Heart right ventricle (tissue), 16 donors: ENCODE data around the gene CAPN15. TPM values are rescaled to one million over a fixed set of nuclear protein-coding genes. Genes with fewer than 3 reads are reported as not detected.

Experiments
- ATAC-seq, 8 donors: fragments of 200-7000 bp; cut with Tn5 transposase; one replicate each; pipeline ENCODE4 v1.9.1; 2020; ENCODE audit warnings: mild to moderate bottlenecking in 8 of 8, moderate library complexity in 8 of 8, moderate number of reproducible peaks in 1 of 8
- DNase-seq, 2 donors: peaks; one replicate each; pipeline ENCODE4 v3.0.0-alpha.2; 2020
- H3K27ac ChIP-seq, 10 donors: fragments of 200-600 bp; sonication (generic) in 2 of 10; one replicate each; pipeline versions ENCODE4 v1.5.0 to v1.8.0; 2020 to 2022; ENCODE audit warnings: mild to moderate bottlenecking in 3 of 10
- H3K27me3 ChIP-seq, 7 donors: fragments of 200-600 bp; one replicate each; pipeline ENCODE4 v1.8.0; 2021 to 2022; ENCODE audit warnings: mild to moderate bottlenecking in 2 of 7
- H3K36me3 ChIP-seq, 9 donors: fragments of 200-600 bp; sonication (generic) in 1 of 9; one replicate each; pipeline versions ENCODE4 v1.5.0 to v1.8.0; 2020 to 2022; ENCODE audit warnings: mild to moderate bottlenecking in 2 of 9
- H3K4me1 ChIP-seq, 9 donors: fragments of 200-600 bp; sonication (generic) in 1 of 9; one replicate each; pipeline versions ENCODE4 v1.5.0 to v1.8.0; 2020 to 2022; ENCODE audit warnings: mild to moderate bottlenecking in 4 of 9
- H3K4me3 ChIP-seq, 10 donors: fragments of 200-600 bp; sonication (generic) in 2 of 10; one replicate each; pipeline versions ENCODE4 v1.5.0 to v1.8.0; 2020 to 2022; ENCODE audit warnings: mild to moderate bottlenecking in 7 of 10, moderate library complexity in 2 of 10
- H3K9me3 ChIP-seq, 11 donors: fragments of 200-600 bp in 10 of 11; sonication (generic) in 2 of 11; one replicate each; pipeline versions ENCODE4 v1.5.0 to v1.8.0; 2013 to 2022; ENCODE audit warnings: mild to moderate bottlenecking in 2 of 11, control low read depth in 1 of 11, moderate library complexity in 1 of 11
- CTCF ChIP-seq, 9 donors: fragments of 200-600 bp; sonication (generic) in 2 of 9; IDR thresholded peaks; one replicate each; pipeline versions ENCODE4 v1.5.0 to v1.8.0; 2021 to 2022; ENCODE audit warnings: antibody characterized with exemption in 9 of 9, mild to moderate bottlenecking in 5 of 9, moderate library complexity in 1 of 9
- WGBS, 2 donors: extraction: QIAGEN DNeasy Blood & Tissue Kit; methylation state at CpG; one replicate each; pipeline ENCODE4 v1.1.7; 2013; ENCODE audit warnings: inconsistent platforms in 1 of 2; 5-methylcytosine and 5-hydroxymethylcytosine counted together
- intact Hi-C, 10 donors: fragments of 100-400 bp; cut with DNase I; formaldehyde crosslinking; loops; one replicate each; pipeline versions ENCODE4 v1.11.1 to v1.14.2; 2022
- polyA plus RNA-seq, 2 donors: library from polyadenylated mRNA; stranded (reverse); fragments of 200-250 nt; gene quantifications; one replicate each; pipeline ENCODE4 v1.2.3, GENCODE V29; 2013
- total RNA-seq, 10 donors: library from RNA; stranded (reverse); fragmentation: NEBNext Ultra II Directional in 3 of 10; extraction: Animal tissue kit (Norgen Biotek cat#: 25700) in 3 of 10; gene quantifications; one replicate each; pipeline versions ENCODE4 v1.2.1 to v1.2.4, GENCODE V29; 2021 to 2023
- donor health status: Arrhythmogenic right ventricular cardiomyopathy.
- donor health status: ischemic (EF 13 %, LVEDD 7.1; RV severe dilation, severe dysfunction).
- donor health status: healthy with polysubstance abuse.
- donor health status: DM: no; HTN: yes; CAD: no.
- donor health status: DM: no; HTN: no; CAD: no.
- donor health status: ischemic (EF 25% LVEDD 6.9; RV normal size, moderate dysfunction).
- donor health status: ischemic (EF 25% LVEDD 5.7; RV mildly dilated, moderate dysfunction).
- donor health status: healthy.
- donor health status: DM: yes; HTN: yes; CAD: no.
- donor health status: Ischemic cardiomyopathy.
- donor health status: ischemic (EF 35%, LVEDD 5.7; RV mildly dilated, moderate dysfunction).
- donor health status: nonischemic (EF 11% LVEDD 7.7; RV severe dilation, severe dysfunction).
- donor health status: DM: yes; HTN: yes; CAD: no.
- donor health status: PGD.
- donor health status: ischemic (EF 29% LVEDD 5.4; RV normal size, mild dysfunction).
- donor health status: nonischemic (EF 23%, LVEDD 6.1; RV moderate dilation, normal function).

Gene CAPN15
- total and polyA plus RNA-seq, 12 donors, result 11.1 to 39.5 (median 16.0) TPM

DNA sequence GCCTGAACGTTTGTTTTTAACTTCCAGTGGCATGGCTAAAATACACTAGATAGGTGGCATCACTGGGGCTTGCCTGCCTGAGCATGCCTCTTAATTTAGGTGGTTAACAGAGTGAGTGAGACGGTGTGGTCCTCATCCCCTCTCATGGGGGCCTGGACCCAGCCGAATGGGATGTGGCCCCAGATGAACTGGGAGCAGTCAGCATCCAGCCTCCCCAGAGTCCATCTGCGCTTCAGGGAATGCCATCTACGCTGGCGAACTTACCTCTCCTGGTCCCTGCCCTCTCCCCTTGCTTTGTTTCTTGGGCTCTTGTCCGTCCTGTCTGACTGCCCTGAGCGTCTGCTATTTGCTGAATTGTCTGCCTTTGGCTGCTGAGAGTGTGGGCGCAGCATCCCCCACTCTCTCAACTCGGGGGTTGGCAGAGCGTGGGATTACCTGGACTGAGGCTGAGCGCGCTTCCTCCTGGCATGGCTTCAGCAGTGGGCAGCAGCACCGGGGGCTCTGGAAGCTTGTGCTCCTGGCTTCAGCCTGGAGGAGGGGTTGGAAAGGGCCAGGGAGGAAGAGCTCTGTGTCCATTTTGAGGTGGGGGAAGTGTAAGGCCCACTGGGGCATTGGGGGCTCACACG, 64.5 kb downstream of the CAPN15 start:
- Histone ChIP-seq H3K27me3 (no peaks in the 10 kb centered on the region), H3K4me1 (peaks cover 9 to 58% (median 37%) of the 10 kb centered on the region in 9 donors), H3K9me3 (no peaks in the 10 kb centered on the region), H3K27ac (peak overlapping the region in 1 of 10 donors; percentile 24), H3K36me3 (peaks cover 0 to 26% (median 0%) of the 10 kb centered on the region in 9 donors), H3K4me3 (no peak overlapping the region)
- TF ChIP-seq CTCF (IDR thresholded peaks at IDR 0.05), result no peak
- WGBS, 2 donors, result 89 to 90% methylated on average over 15 of the region's 15 CpGs
- DNase-seq (no peak), ATAC-seq (no peak)
- intact Hi-C loops, result loop anchor here in 3 of 10 donors (2.0 to 5.0 kb wide), 3 partner anchors 40 to 45 kb away; partner anchors contain the start of genes METTL26 (in 2 of the 3) and WFIKKN1 (in 1 of the 3)

- peak overlapping the region in 1 of 10 donors; percentile 24 for H3K27ac ChIP-seq
- no peaks in the 10 kb centered on the region for H3K9me3 ChIP-seq
- no peak for DNase-seq
- no peaks in the 10 kb centered on the region for H3K27me3 ChIP-seq
- 71 to 79% methylated on average over 24 of the region's 24 CpGs for WGBS, 2 donors
- no peak for TF ChIP-seq CTCF (IDR thresholded peaks at IDR 0.05)
- peaks cover 0 to 26% (median 0%) of the 10 kb centered on the region in 9 donors for H3K36me3 ChIP-seq
- peaks cover 4 to 51% (median 31%) of the 10 kb centered on the region in 9 donors for H3K4me1 ChIP-seq
- no peak for ATAC-seq
- H3K4me3 ChIP-seq, result peak overlapping the region in 1 of 10 donors; percentile 4
- intact Hi-C loops, result loop anchor here in 2 of 10 donors (5.0 kb wide), 2 partner anchors 40 to 45 kb away; partner anchors contain the start of genes METTL26 (in 1 of the 2) and WFIKKN1 (in 1 of the 2)
These were observed 65.2 kb downstream of the CAPN15 start for GRCh38 chr16:592518-593306.

- Histone ChIP-seq H3K9me3 (no peaks in the 10 kb centered on the region), H3K4me3 (no peak overlapping the region), H3K27ac (peak overlapping the region in 1 of 10 donors; percentile 24), H3K4me1 (peaks cover 0 to 44% (median 24%) of the 10 kb centered on the region in 9 donors), H3K36me3 (peaks cover 0 to 28% (median 0%) of the 10 kb centered on the region in 9 donors), H3K27me3 (no peaks in the 10 kb centered on the region)
- DNase-seq (no peak), ATAC-seq (no peak)
- 92 to 93% methylated on average over 9 of the region's 9 CpGs for WGBS, 2 donors
- TF ChIP-seq CTCF (IDR thresholded peaks at IDR 0.05), result no peak
- intact Hi-C loops, result loop anchor here in 2 of 10 donors (5.0 kb wide), 2 partner anchors 39 to 44 kb away; partner anchors contain the start of genes METTL26 (in 1 of the 2) and WFIKKN1 (in 1 of the 2)
These were observed 65.9 kb downstream of the CAPN15 start for GRCh38 chr16:593406-593805.

- Histone ChIP-seq H3K4me1 (peaks cover 0 to 41% (median 20%) of the 10 kb centered on the region in 9 donors), H3K27me3 (no peaks in the 10 kb centered on the region), H3K4me3 (no peak overlapping the region), H3K9me3 (no peaks in the 10 kb centered on the region), H3K27ac (peak overlapping the region in 1 of 10 donors; percentile 24), H3K36me3 (peaks cover 0 to 32% (median 0%) of the 10 kb centered on the region in 9 donors)
- TF ChIP-seq CTCF (IDR thresholded peaks at IDR 0.05), result no peak
- ATAC-seq (no peak), DNase-seq (no peak)
- intact Hi-C loops, result loop anchor here in 2 of 10 donors (5.0 kb wide), 2 partner anchors 38 to 43 kb away; partner anchors contain the start of genes METTL26 (in 1 of the 2) and WFIKKN1 (in 1 of the 2)
- 90 to 92% methylated on average over 16 of the region's 16 CpGs for WGBS, 2 donors
These were observed 66.3 kb downstream of the CAPN15 start for GRCh38 chr16:593807-594206.
